Measurements from ENCODE around the gene RAB1B.

- TF ChIP-seq EZH2 (IDR thresholded peaks at IDR 0.05) = no peak
- TF ChIP-seq POLR2AphosphoS5 (IDR thresholded peaks at IDR 0.05; ENCODE audit: borderline replicate concordance, low read depth, low read length) = no peak
These were observed 47.9 kb upstream of the RAB1B start for GRCh38 chr11:66220566-66220935.
